Effector CD8-positive, alpha-beta T cell (primary cell): ENCODE results near the gene CAPNS2.

ENCODE experiments used
- DNase-seq: peaks from one replicate; lab custom pipeline; 2025; lab: John Stamatoyannopoulos, UW
- total RNA-seq, 4 experiments: gene quantifications; one replicate each; lab custom pipeline; 2026; lab: John Stamatoyannopoulos, UW

Gene CAPNS2
- total RNA-seq = 0 reads per million in 4 experiments

DNA sequence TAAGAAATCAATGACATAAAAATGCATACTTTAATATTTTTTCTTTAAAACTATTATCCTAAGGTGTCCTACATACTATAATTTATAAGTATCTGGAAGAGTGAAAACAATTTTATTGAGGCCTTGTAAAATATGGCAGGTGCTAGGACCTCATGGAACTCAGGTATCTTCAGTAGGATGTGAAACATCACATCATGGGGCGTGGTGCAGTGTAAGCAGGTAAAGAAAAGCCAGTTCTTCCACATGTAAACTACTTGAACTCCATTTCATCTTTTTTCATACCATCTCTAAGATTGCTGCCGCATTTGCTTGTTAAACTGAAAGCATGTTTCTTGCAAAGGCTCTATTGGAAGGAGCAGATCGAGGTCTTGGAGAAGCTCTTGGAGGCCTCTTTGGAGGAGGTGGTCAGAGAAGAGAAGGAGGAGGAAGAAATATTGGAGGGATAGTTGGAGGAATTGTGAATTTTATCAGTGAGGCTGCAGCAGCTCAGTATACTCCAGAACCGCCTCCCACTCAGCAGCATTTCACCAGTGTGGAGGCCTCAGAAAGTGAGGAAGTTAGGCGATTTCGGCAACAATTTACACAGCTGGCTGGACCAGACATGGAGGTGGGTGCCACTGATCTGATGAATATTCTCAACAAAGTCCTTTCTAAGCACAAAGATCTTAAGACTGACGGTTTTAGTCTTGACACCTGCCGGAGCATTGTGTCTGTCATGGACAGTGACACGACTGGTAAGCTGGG, at the start of gene CAPNS2:
Gene CAPNS2, plus strand, starts transcription at position 253 of the 744 bp plus-strand sequence. Its CDS starts 73 bp downstream, at position 326.
- DNase-seq = no peak

DNA sequence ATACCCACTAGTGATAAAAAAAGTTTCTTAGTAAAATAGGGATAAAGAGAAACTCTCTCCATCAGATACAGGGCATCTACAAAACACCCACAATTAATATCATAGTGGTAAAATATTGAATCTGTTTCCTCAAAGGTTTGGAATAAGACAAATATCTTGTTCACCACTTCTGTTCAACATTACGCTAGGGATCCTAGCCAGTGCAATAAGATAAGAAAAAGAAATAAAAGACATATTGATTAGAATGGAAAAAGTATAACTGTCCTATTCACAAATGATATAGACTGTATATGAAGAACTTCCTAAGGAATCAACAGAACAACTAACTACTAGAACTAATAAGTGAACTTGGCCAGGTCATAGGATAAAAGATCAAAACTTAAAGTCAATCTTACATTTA, 44.7 kb upstream of the CAPNS2 start:
- no peak for DNase-seq

DNA sequence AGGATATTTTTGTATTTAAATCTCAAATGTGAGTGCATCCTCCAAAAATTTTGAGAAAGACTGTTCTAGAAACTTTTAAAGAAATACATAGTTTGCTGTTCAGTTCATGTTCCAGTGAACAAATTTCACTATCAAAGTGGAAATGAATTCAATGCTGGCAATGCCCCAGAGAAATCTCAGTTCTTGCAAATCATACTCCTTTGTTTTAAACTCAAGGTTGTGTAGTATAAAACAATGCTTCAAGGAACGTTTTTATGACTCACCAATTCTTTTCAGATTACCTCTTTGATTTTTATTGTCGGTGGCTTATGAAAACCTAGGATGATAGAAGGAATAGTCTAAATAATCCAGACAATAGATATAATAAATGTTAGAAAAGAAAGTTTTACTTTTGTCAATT, 40.0 kb upstream of the CAPNS2 start:
- DNase-seq = no peak

DNA sequence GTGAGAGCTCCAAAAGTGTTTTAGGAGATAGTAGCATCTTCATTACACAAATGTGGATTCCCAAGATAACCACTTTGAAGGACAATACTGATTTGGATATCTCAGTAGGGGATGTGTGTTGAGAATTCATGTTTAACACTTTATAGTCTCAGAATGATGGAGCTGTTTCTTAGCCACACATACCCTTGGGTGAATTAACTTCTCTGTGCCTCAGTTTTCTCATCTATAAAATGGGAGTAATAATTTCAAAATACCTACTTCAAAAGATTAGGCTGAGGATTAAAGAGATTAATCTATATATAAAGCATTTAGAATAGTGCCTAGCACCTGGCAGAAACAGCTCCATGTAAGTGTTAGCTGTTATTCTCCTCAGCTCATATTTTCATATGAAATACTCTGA, 38.6 kb upstream of the CAPNS2 start:
- DNase-seq = no peak

DNA sequence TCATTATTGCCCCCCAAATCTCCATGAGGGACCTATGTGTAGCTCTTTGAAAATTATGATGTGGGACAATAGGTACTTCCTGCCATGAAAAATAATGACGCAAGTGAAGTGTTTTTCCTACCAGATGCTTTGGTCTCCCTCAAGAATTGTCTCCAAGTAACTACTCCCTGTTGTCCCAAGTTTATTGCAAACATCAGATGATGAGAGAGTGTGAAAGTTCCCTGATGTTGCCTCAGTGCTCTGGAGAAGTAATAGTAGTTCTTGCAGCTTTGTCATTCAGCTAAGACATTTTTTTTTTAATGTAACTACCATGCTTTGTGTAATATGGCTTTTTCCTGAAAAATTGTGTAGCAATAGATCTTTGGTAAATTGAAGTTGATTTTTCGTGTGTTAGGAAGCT, 37.5 kb upstream of the CAPNS2 start:
- DNase-seq = no peak

DNA sequence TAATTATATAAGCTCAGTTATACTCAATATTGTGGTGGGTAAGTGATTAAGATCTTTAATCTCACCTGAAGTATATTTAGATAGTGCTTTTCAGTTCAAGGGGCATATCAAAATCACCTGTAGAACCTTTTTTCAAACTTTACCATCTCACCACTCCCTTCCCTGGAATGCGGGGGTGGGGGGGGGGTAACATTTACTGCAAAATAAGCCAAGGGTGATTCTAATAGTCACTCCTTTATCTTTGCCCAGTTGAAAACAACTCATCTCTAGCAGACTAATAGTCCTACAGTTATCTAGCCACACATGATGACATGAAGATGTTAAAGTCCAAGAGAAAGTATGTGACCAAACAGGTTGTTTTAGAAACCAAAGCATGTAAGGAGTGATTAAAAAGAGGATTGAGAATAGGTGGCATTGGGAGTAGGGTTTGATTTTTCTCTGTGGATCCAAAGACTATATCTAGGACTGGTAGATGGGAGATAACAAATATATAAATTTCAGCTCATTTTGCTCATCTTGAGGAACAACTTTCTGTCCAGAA, 36.1 kb upstream of the CAPNS2 start:
- no peak for DNase-seq

DNA sequence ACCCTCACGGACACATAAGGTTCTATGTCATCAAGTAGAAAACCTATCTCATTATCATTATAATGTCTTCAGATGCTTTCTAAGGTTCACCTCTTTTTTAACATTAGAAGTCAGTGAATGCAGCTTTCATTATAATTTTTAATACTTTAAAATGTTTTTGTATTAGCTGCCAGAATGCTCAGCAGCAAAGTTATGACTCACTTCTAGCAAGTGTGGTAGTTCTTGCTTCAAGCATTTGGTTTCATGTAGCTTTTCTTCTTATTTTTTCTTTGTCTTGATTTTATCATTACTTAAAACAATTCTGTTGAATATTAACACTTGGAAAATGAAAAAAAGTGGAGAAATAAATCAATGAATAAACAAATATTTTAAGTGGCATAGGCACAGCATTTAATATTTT, 34.3 kb upstream of the CAPNS2 start:
- no peak for DNase-seq

DNA sequence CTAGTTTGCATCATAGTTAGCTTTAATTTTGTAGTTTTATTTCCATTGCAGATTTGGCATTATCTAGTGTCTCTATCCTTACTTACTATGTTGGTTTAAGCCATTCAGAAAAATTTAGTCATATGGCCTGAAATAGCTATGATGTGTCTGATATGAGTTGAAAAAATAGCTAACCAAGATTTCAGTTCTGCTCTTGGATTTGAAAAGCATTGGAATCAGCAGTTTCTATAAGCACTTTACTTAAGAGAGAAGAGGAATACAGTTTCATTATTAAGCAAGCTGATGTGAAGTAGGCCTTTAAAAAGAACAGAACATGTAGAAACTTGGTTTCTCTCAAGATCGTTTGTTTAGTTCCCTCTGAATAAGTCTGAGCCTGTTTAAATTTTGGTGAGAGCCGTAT, 31.7 kb upstream of the CAPNS2 start:
- no peak for DNase-seq

DNA sequence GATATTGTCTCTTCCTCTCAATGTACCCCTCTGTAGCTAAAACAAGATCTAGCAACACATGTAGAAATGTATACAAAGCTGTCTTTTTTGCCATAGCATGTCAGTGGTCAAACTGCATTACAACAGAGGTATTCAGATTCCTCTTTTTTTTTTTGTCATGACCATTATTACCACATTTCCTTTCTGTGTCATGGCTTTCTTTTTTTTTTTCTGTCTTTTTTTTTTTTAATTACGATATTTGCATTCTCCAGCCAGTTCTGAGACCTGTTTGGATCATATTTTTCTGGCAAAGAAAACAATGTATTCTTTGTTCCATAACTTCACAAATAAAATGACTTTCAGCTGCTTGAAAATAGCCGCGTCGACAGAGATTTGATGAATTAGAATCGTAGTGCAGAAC, 27.4 kb upstream of the CAPNS2 start:
- no peak for DNase-seq

DNA sequence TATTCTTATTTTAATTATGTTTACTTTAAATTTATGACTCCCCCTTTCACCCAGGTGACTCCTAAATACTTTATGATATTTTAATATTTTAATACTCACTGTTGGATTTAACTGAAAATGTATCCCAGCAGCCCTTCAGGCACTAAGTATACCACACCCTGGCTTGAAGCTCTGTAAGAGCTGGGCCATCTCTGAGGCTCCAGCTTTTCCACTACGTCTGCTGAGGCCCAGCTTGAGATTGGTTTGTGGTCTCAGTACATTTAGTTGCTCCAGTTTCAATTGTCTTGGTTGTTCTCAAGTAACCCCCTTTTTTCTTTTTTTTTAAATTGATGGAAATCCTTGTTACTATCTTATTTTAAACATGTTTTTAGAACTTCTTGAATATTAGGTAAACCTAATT, 27.0 kb upstream of the CAPNS2 start:
- no peak for DNase-seq

DNA sequence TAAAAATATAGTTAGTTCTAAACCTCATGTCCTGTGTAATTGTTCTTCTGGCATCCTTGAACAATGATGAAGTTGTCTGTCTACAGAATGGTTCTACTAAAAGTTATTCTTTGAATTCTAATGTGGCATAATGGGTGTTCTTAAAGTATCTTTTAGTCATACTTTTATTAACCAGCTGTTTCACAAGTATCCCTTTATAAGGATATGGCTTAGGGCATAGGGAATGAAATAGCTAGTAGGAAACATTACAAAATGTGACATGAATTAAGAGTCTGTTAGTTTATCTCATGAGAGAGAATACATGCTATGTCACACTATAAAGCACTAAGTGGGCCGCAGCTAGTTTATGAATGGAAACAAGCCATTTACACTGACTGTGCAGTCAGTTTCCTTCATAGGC, 26.3 kb upstream of the CAPNS2 start:
- DNase-seq = no peak

DNA sequence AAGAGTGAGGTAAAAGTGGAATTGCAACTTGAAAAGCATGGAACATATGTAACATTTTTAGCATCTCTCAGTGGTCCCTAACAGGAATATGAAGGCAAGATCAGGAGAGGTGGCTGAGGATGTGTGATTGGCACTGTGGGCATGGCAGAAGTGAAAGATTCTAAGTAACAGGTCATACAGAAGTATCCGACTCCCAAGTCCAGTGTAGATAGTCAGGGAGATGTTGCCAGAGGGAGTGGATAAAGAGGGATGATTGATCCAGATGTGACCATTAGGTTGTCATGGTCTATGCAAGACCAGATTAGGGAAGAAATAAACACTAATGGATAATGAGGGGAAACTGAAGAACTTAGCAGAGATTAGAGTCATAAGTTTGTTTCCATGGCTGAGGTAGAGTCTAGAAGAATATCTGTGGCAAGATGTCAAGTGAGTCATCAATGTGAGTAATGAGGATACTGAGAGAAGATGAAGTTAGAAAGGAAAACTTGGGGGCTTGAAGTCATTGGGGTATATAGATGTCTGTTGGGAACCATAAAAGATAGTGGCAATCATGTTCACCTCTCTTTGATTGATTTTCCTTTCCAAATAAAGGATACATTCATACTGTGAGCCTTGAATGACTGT, 23.9 kb upstream of the CAPNS2 start:
- DNase-seq = no peak

DNA sequence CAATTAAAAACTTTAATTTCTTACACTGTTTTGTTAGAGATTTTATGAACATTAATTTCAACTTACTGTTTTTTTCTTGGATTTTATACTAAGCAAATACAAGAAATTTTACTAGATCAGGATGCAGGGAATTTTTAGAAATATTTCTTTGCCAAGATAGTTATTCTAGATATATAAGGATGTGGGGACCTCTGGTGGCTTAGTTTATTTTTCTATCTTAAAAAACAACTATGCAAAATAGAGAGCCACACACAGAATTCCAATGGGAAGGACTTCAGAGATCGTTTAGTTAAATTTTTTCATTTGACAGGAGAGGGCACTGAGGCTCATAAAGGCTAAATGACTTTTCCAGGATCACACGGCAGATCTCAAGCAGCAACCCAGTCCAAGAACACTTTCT, 23.0 kb upstream of the CAPNS2 start:
- DNase-seq = no peak

DNA sequence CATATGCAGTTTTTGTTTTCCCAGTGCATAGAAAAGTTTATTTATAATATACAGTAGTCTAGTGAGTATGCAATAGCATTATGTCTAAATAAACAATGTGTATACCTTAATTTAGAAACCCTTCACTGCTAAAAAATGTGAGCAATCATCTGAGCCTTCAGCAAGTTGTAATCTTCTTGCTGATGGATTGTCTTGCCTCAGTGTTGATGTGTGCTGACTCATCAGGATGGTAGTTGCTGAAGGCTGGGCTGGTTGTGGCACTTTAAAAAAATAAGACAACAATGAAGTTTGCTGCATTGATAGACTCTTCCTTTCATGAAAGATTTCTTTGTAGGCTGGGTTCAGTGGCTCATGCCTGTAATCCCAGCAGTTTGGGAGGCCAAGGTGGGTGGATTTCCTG, 13.9 kb upstream of the CAPNS2 start:
- no peak for DNase-seq

DNA sequence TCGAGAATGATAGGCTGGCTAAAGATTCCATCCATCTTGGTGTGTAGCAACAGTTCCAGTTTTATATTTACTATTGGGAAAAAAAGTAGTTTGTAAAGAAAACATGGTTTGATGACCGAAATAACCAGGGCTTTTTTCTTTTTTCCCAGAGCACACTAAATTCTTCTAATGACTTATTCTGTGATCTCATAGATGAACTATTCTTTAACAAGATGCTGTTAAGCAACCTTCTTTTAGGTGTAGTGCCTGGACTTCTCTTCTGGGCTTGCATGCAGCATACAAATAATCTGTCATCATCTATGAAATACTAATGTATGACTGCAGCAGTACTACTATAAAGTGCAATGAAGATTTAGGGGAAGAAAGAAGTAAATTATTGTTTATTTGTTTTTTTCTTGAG, 11.0 kb upstream of the CAPNS2 start:
- DNase-seq = no peak

DNA sequence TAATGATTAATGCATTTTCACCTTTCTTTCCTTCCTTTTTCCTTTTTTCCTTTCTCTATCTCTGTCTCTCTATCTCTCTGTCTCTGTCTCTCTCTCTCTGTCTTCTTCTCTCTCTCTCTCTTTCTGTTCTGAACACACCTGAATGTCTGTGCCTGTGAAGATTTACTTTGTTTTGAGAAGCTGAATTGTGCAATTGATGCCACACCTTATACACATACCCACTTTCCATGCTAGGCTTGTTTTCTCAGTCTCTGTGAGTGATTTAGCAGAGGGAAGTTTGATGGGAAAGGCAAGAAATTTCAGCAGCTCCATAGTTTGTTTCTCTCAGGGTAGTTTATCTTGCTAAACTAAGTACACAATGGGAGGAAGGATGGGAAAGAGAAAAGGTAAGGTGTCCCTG, 9.3 kb upstream of the CAPNS2 start:
- DNase-seq = no peak

DNA sequence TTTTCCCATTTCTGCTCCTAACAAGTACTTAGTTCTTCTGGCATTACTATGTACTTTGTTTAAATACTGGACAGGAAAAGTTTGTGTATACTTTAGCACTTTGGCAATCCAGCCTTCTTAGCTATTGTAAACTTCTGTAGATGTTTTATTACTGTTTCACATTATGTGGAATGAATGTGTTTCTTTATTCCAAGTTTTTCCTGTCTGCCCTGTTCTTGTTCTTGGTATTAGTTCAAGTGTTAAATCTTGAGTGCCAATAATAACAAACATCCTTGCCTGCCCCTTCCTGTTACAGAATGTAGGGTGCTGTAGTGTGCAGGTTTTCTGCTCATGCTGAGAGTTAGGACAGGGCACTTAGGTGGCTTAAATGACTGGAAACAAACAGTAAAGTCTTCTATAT, 7.3 kb upstream of the CAPNS2 start:
- no peak for DNase-seq

DNA sequence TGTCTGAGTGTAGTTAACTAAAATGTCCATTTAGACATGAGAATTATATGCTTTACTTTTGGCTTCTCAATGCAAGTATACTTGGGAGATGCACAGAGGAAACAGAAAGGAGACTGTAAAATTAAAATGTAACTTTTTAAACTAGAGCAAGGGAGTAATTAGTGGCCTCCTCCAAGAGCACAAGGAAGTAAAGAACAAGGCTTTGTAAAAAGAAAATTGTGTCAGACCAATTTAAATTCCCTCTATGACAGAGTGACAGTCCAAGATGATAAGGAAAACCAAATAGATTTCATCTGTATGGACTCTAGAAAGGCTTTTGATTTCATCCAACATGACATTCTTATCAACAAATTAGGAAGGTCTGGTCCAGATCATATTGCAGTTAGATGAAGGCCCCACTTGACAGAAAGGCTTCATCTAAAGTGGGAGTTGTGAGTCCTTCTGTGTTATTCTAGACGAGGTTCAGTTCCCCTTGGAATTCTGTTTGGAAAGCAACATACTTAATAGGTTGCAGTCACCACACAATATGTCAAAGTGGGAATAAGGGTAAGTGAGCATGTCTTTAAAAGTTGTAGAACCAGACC, 6.5 kb upstream of the CAPNS2 start:
- no peak for DNase-seq

DNA sequence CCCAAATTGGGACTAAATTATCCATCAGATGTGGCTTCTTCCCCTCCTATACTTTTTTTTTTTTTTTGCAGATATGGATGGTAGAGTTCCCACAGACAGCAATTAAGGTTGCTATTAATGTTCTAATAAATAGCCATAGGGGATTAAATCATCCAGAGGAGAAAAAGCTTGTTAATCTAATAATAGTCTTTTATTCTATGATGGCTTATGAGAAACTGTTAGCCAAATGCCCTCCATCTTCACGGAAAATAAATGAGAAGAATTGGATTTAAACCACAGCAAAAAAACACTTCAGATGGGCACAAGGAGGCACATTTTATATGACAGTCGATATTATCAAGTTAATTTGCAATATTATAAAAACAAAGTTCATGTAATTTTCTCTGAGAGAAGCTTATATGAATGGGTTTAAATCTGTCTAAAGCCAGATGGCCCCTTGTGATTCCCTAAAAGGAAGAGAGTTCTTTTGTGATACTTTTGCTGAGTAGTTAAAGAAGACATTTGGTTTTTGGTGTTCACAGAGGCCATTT, 5.1 kb upstream of the CAPNS2 start:
- DNase-seq = no peak

DNA sequence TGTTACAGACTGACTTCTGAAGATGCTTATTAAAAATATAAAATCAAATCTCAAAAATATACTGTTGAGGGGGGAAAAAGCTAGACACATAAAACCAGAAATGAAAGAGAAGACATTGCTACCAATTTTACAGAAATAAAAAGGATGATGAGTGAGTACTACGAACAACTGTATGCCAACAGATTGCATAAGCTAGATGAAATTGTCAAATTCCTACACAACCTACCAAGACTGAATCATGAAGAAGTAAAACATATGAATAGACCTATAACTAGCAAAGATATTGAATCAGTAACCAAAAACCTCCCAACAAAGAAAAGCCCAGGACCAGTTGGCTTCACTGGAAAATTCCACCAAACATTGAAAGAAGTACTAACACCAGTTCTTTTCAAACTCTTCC, 3.5 kb upstream of the CAPNS2 start:
- DNase-seq = no peak

DNA sequence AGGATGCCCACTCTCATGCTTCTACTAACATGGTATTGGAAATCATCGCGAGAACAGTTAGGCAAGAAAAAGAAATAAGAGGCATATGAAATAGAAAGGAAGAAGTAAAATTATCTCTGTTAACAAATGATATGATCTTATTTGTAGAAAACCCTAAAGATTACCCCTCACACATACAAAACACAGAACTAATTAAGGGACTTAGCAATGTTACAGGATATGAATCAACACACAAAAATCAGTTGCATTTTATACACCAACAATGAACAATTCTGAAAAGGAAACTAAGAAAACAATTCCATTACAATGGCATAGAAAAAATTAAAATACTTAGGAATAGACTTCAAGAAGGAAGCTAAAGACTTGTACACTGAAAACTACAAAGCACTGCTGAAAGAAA, 2.7 kb upstream of the CAPNS2 start:
- no peak for DNase-seq

DNA sequence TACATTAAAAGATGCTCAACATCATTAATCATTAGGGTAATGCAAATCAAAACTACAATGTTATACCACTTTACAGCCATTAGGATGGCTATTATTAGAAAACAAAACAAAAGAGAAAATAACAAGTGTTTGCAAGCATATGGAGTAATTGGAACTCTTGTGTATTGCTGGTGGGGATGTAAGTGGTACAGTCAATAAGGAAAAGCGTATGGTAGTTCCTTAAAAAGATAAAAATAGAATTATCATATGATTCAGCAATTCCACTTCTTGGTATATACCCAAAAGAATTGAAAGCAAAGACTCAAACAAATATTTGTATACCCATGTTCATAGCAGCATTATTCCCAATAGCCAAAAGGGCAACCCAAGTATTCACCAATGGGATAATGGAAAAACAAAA, 1.4 kb upstream of the CAPNS2 start:
- DNase-seq = no peak

DNA sequence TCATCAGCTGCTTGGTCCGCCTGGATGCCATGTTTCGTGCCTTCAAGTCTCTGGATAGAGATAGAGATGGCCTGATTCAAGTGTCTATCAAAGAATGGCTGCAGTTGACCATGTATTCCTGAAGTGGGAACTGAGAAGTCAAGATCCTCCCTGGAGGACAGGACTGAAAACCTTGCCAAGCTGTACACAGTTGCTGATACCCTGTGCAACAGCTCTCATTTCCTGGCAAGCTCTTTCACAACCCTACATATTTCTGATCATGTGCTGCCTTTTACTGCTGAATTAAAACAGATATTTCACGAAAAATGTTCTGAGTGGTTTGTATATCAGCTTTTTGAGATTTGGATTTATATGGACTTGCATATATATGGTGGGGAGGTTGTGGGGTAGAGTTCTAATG, 898 bp downstream of the CAPNS2 start:
- no peak for DNase-seq
